Measurements from ENCODE around the gene TTYH1. TPM values are rescaled to one million over a fixed set of nuclear protein-coding genes. Genes with fewer than 3 reads are reported as not detected.
"Not testable (repeated sequence)": the region's sequence is repeated elsewhere in the genome, so short reads cannot be mapped to it uniquely, and the experiment has no call there.

TTYH1 gene
- polyA plus RNA-seq, 3 donors = 11.5 to 14.4 (median 14.1) TPM

GRCh38 chr19:54458648-54459281, 43.5 kb downstream of the TTYH1 start:
- no peak for DNase-seq

GRCh38 chr19:54459282-54460229, 44.3 kb downstream of the TTYH1 start:
- DNase-seq = no peak

GRCh38 chr19:54460230-54461005, 45.2 kb downstream of the TTYH1 start:
- DNase-seq = no peak

GRCh38 chr19:54461210-54461609, 45.9 kb downstream of the TTYH1 start:
- DNase-seq = no peak

GRCh38 chr19:54461613-54462012, 46.3 kb downstream of the TTYH1 start:
- peak; percentile 77 for DNase-seq

- DNase-seq = no peak
Measured at GRCh38 chr19:54462047-54462654, 46.9 kb downstream of the TTYH1 start.

GRCh38 chr19:54462655-54463530, 47.6 kb downstream of the TTYH1 start:
- peak; percentile 42 for DNase-seq

- DNase-seq = peak; percentile 94
Measured at GRCh38 chr19:54463531-54464043, 48.3 kb downstream of the TTYH1 start, which contains the start of gene LENG9. TSS of gene LENG9 (minus strand) at chr19:54463778. CDS start at chr19:54463526, 252 bp downstream.

GRCh38 chr19:54464044-54464629, 48.9 kb downstream of the TTYH1 start:
- DNase-seq = peak; percentile 87

- peak; percentile 87 for DNase-seq
Measured at GRCh38 chr19:54464630-54465425, 49.6 kb downstream of the TTYH1 start.

GRCh38 chr19:54465426-54466109, 50.3 kb downstream of the TTYH1 start:
- DNase-seq = no peak

- DNase-seq = not testable (repeated sequence)
Measured at GRCh38 chr19:54466110-54466480, 50.8 kb downstream of the TTYH1 start.

GRCh38 chr19:54469496-54469934, 54.3 kb downstream of the TTYH1 start:
- DNase-seq = no peak

- DNase-seq = no peak
Measured at GRCh38 chr19:54470276-54470887, 55.1 kb downstream of the TTYH1 start.

- DNase-seq = no peak
Measured at GRCh38 chr19:54470991-54471782, 55.9 kb downstream of the TTYH1 start.

GRCh38 chr19:54473071-54473891, 58.0 kb downstream of the TTYH1 start, which contains the start of gene CDC42EP5:
TSS of gene CDC42EP5 (minus strand) at chr19:54473296. CDS start at chr19:54465547, 7,749 bp downstream.
- DNase-seq = peak; percentile 91
